NOMO-1 treated with dmso at 0.1 percent for 144 hours (cell line): ENCODE results near the gene CA6.
"Not testable (repeated sequence)": the region's sequence is repeated elsewhere in the genome, so short reads cannot be mapped to it uniquely, and the experiment has no call there.

Experiments
- DNase-seq: peaks from one replicate; lab custom pipeline; 2025; ENCODE audit not compliant: unreplicated experiment; lab: John Stamatoyannopoulos, UW

The CA6 gene

GRCh38 chr1:8945568-8945967 is at the start of gene CA6:
Gene CA6 (plus strand): TSS chr1:8945868. CDS start chr1:8945887, 19 bp downstream.
- no peak for DNase-seq

- not testable (repeated sequence) for DNase-seq
These were observed 48.9 kb upstream of the CA6 start for GRCh38 chr1:8896775-8897174.

GRCh38 chr1:8897505-8897904 is 48.2 kb upstream of the CA6 start:
- DNase-seq, result not testable (repeated sequence)

GRCh38 chr1:8898418-8898817 is 47.2 kb upstream of the CA6 start:
- not testable (repeated sequence) for DNase-seq

GRCh38 chr1:8899046-8899445 is 46.6 kb upstream of the CA6 start:
- no peak for DNase-seq

GRCh38 chr1:8900684-8901083 is 45.0 kb upstream of the CA6 start:
- DNase-seq, result not testable (repeated sequence)

GRCh38 chr1:8902765-8903164 is 42.9 kb upstream of the CA6 start:
- DNase-seq, result no peak

GRCh38 chr1:8903410-8903809 is 42.3 kb upstream of the CA6 start:
- no peak for DNase-seq

GRCh38 chr1:8903908-8904650 is 41.6 kb upstream of the CA6 start:
- no peak for DNase-seq

- no peak for DNase-seq
These were observed 40.0 kb upstream of the CA6 start for GRCh38 chr1:8905582-8906191.

GRCh38 chr1:8908388-8909151 is 37.1 kb upstream of the CA6 start:
- peak; percentile 42 for DNase-seq

- no peak for DNase-seq
These were observed 35.3 kb upstream of the CA6 start for GRCh38 chr1:8910331-8910730.

GRCh38 chr1:8910914-8911313 is 34.8 kb upstream of the CA6 start:
- no peak for DNase-seq

- DNase-seq, result no peak
These were observed 34.0 kb upstream of the CA6 start for GRCh38 chr1:8911416-8912309.

- no peak for DNase-seq
These were observed 32.2 kb upstream of the CA6 start for GRCh38 chr1:8913457-8913856.

GRCh38 chr1:8914466-8914865 is 31.2 kb upstream of the CA6 start:
- no peak for DNase-seq

- DNase-seq, result no peak
These were observed 30.2 kb upstream of the CA6 start for GRCh38 chr1:8915446-8915845.

GRCh38 chr1:8917536-8917935 is 28.1 kb upstream of the CA6 start:
- DNase-seq, result not testable (repeated sequence)

GRCh38 chr1:8922962-8923361 is 22.7 kb upstream of the CA6 start:
- DNase-seq, result no peak

GRCh38 chr1:8925406-8925805 is 20.3 kb upstream of the CA6 start:
- peak; percentile 33 for DNase-seq

GRCh38 chr1:8925960-8926359 is 19.7 kb upstream of the CA6 start:
- DNase-seq, result no peak
